WTC11 (cell line): ENCODE results near the gene ZNF764.

Experiments
- ATF2 ChIP-seq: sonication (generic); formaldehyde crosslinking; IDR thresholded peaks from 2 replicates; pipeline ENCODE4 v1.8.1; 2022; ENCODE audit warnings: low read depth, missing genetic modification reagents, borderline replicate concordance
- CREB1 ChIP-seq: sonication (generic); formaldehyde crosslinking; IDR thresholded peaks from 2 replicates; pipeline ENCODE4 v1.8.0; 2023; ENCODE audit warnings: mild to moderate bottlenecking, missing genetic modification reagents
- ELF4 ChIP-seq: sonication (generic); formaldehyde crosslinking; IDR thresholded peaks from 2 replicates; pipeline ENCODE4 v1.8.1; 2022; ENCODE audit warnings: low read depth, mild to moderate bottlenecking, moderate library complexity, missing genetic modification reagents
- KAT7 ChIP-seq: sonication (generic); formaldehyde crosslinking; IDR thresholded peaks from 2 replicates; pipeline ENCODE4 v1.8.1; 2023; ENCODE audit warnings: missing genetic modification reagents, mild to moderate bottlenecking, borderline replicate concordance
- MAX ChIP-seq: sonication (generic); formaldehyde crosslinking; IDR thresholded peaks from 2 replicates; pipeline ENCODE4 v1.8.0; 2022; ENCODE audit warnings: mild to moderate bottlenecking, missing genetic modification reagents
- NFYB ChIP-seq: sonication (generic); formaldehyde crosslinking; conservative IDR thresholded peaks from 2 replicates; pipeline ENCODE4 v1.8.0; 2022; ENCODE audit warnings: low read depth, missing genetic modification reagents
- NR1H2 ChIP-seq: sonication (generic); formaldehyde crosslinking; IDR thresholded peaks from 2 replicates; pipeline ENCODE4 v1.9.0; 2021; ENCODE audit warnings: mild to moderate bottlenecking, moderate library complexity, missing genetic modification reagents
- SMAD3 ChIP-seq: sonication (generic); formaldehyde crosslinking; IDR thresholded peaks from 2 replicates; pipeline ENCODE4 v1.8.0; 2022; ENCODE audit warnings: missing genetic modification reagents, mild to moderate bottlenecking, borderline replicate concordance
- ZNF416 ChIP-seq: fragments of 250-450 bp; sonication (Bioruptor Pico); IDR thresholded peaks from 2 replicates; pipeline ENCODE4 v1.9.0; 2021; ENCODE audit warnings: mild to moderate bottlenecking, inconsistent platforms
- TF ChIP-seq, protein P1 (sequence below): fragments of 200-600 bp; IDR thresholded peaks from 2 replicates; pipeline ENCODE4 v1.8.0; 2022; ENCODE audit warnings: antibody characterized with exemption
- TF ChIP-seq, protein P2 (sequence below): sonication (generic); formaldehyde crosslinking; IDR thresholded peaks from 2 replicates; pipeline ENCODE4 v1.8.0; 2022; ENCODE audit warnings: missing genetic modification reagents

- TF ChIP-seq NR1H2 (CRISPR knock-in tag), result no peak
- TF ChIP-seq, protein P1, sequence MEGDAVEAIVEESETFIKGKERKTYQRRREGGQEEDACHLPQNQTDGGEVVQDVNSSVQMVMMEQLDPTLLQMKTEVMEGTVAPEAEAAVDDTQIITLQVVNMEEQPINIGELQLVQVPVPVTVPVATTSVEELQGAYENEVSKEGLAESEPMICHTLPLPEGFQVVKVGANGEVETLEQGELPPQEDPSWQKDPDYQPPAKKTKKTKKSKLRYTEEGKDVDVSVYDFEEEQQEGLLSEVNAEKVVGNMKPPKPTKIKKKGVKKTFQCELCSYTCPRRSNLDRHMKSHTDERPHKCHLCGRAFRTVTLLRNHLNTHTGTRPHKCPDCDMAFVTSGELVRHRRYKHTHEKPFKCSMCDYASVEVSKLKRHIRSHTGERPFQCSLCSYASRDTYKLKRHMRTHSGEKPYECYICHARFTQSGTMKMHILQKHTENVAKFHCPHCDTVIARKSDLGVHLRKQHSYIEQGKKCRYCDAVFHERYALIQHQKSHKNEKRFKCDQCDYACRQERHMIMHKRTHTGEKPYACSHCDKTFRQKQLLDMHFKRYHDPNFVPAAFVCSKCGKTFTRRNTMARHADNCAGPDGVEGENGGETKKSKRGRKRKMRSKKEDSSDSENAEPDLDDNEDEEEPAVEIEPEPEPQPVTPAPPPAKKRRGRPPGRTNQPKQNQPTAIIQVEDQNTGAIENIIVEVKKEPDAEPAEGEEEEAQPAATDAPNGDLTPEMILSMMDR, result no peak
- TF ChIP-seq ELF4 (CRISPR knock-in tag), result no peak
- TF ChIP-seq MAX (CRISPR knock-in tag), result no peak
- TF ChIP-seq, protein P2, sequence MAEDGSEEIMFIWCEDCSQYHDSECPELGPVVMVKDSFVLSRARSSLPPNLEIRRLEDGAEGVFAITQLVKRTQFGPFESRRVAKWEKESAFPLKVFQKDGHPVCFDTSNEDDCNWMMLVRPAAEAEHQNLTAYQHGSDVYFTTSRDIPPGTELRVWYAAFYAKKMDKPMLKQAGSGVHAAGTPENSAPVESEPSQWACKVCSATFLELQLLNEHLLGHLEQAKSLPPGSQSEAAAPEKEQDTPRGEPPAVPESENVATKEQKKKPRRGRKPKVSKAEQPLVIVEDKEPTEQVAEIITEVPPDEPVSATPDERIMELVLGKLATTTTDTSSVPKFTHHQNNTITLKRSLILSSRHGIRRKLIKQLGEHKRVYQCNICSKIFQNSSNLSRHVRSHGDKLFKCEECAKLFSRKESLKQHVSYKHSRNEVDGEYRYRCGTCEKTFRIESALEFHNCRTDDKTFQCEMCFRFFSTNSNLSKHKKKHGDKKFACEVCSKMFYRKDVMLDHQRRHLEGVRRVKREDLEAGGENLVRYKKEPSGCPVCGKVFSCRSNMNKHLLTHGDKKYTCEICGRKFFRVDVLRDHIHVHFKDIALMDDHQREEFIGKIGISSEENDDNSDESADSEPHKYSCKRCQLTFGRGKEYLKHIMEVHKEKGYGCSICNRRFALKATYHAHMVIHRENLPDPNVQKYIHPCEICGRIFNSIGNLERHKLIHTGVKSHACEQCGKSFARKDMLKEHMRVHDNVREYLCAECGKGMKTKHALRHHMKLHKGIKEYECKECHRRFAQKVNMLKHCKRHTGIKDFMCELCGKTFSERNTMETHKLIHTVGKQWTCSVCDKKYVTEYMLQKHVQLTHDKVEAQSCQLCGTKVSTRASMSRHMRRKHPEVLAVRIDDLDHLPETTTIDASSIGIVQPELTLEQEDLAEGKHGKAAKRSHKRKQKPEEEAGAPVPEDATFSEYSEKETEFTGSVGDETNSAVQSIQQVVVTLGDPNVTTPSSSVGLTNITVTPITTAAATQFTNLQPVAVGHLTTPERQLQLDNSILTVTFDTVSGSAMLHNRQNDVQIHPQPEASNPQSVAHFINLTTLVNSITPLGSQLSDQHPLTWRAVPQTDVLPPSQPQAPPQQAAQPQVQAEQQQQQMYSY, result no peak
- TF ChIP-seq SMAD3 (CRISPR knock-in tag), result no peak
- TF ChIP-seq ZNF416 (CRISPR knock-in tag), result no peak
- TF ChIP-seq CREB1, result no peak
- TF ChIP-seq KAT7 (CRISPR knock-in tag), result no peak
- no peak for TF ChIP-seq NFYB (CRISPR knock-in tag)
- no peak for TF ChIP-seq ATF2 (CRISPR knock-in tag)
Measured at GRCh38 chr16:30556125-30556473, 2.1 kb downstream of the ZNF764 start.
